ENCODE data around the gene HPS4. TPM values are rescaled to one million over a fixed set of nuclear protein-coding genes. Genes with fewer than 3 reads are reported as not detected.

The HPS4 gene
- total RNA-seq, 4 donors from 2014 or later = 46.5 to 152 (median 62.9) TPM

- Histone ChIP-seq H3K4me1 (peaks cover 39% of the 10 kb centered on the region), H3K9me3 (no peaks in the 10 kb centered on the region), H3K27me3 (no peaks in the 10 kb centered on the region), H3K4me3 (no peak overlapping the region), H3K36me3 (peaks cover 41% of the 10 kb centered on the region), H3K27ac (no peak overlapping the region)
- TF ChIP-seq POLR2A (IDR thresholded peaks at IDR 0.05) (no peak), CTCF (IDR thresholded peaks at IDR 0.05) (no peak), POLR2AphosphoS5 (IDR thresholded peaks at IDR 0.05) (no peak), EP300 (IDR thresholded peaks at IDR 0.05) (no peak)
- DNase-seq (ENCODE audit: low spot score in 2 of 2) = no peak
- WGBS = 39% methylated on average over 4 of the region's 4 CpGs
Observed at GRCh38 chr22:26477341-26477731, 6.2 kb downstream of the HPS4 start.

- no peaks in the 10 kb centered on the region for H3K9me3 ChIP-seq
- no peak for DNase-seq (ENCODE audit: low spot score in 2 of 2)
- H3K36me3 ChIP-seq = peaks cover 46% of the 10 kb centered on the region
- no peak overlapping the region for H3K4me3 ChIP-seq
- peaks cover 34% of the 10 kb centered on the region for H3K4me1 ChIP-seq
- H3K27ac ChIP-seq = no peak overlapping the region
- TF ChIP-seq POLR2AphosphoS5 (IDR thresholded peaks at IDR 0.05) = no peak
- no peak for TF ChIP-seq POLR2A (IDR thresholded peaks at IDR 0.05)
- 87% methylated on average over 4 of the region's 4 CpGs for WGBS
- H3K27me3 ChIP-seq = no peaks in the 10 kb centered on the region
Observed at GRCh38 chr22:26476705-26477340, 6.8 kb downstream of the HPS4 start.

- no peak overlapping the region for H3K27ac ChIP-seq
- no peak for TF ChIP-seq EP300 (IDR thresholded peaks at IDR 0.05)
- no peak for TF ChIP-seq CTCF (IDR thresholded peaks at IDR 0.05)
- no peak for TF ChIP-seq POLR2A (IDR thresholded peaks at IDR 0.05)
- no peak for TF ChIP-seq POLR2AphosphoS5 (IDR thresholded peaks at IDR 0.05)
- H3K4me1 ChIP-seq = peaks cover 12% of the 10 kb centered on the region
- H3K4me3 ChIP-seq = no peak overlapping the region
- no peaks in the 10 kb centered on the region for H3K27me3 ChIP-seq
- H3K9me3 ChIP-seq = no peaks in the 10 kb centered on the region
- DNase-seq (ENCODE audit: low spot score in 2 of 2) = no peak
- peaks cover 68% of the 10 kb centered on the region for H3K36me3 ChIP-seq
Observed at GRCh38 chr22:26474682-26475081, 8.9 kb downstream of the HPS4 start.

- H3K4me3 ChIP-seq = no peak overlapping the region
- H3K4me1 ChIP-seq = no peaks in the 10 kb centered on the region
- H3K27ac ChIP-seq = no peak overlapping the region
- H3K27me3 ChIP-seq = no peaks in the 10 kb centered on the region
- H3K9me3 ChIP-seq = no peaks in the 10 kb centered on the region
- WGBS = 66% methylated on average over 5 of the region's 5 CpGs
- peaks cover 84% of the 10 kb centered on the region for H3K36me3 ChIP-seq
- TF ChIP-seq CTCF (IDR thresholded peaks at IDR 0.05) = no peak
- no peak for TF ChIP-seq POLR2AphosphoS5 (IDR thresholded peaks at IDR 0.05)
- no peak for TF ChIP-seq EP300 (IDR thresholded peaks at IDR 0.05)
- no peak for TF ChIP-seq POLR2A (IDR thresholded peaks at IDR 0.05)
- no peak for DNase-seq (ENCODE audit: low spot score in 2 of 2)
Observed at GRCh38 chr22:26471522-26471921, 12.1 kb downstream of the HPS4 start.

GRCh38 chr22:26470807-26471206 is 12.8 kb downstream of the HPS4 start:
- no peak overlapping the region for H3K4me3 ChIP-seq
- TF ChIP-seq POLR2A (IDR thresholded peaks at IDR 0.05) = no peak
- TF ChIP-seq POLR2AphosphoS5 (IDR thresholded peaks at IDR 0.05) = no peak
- no peak for TF ChIP-seq EP300 (IDR thresholded peaks at IDR 0.05)
- TF ChIP-seq CTCF (IDR thresholded peaks at IDR 0.05) = no peak
- no peaks in the 10 kb centered on the region for H3K9me3 ChIP-seq
- 95% methylated on average over 2 of the region's 2 CpGs for WGBS
- no peaks in the 10 kb centered on the region for H3K27me3 ChIP-seq
- peaks cover 84% of the 10 kb centered on the region for H3K36me3 ChIP-seq
- DNase-seq (ENCODE audit: low spot score in 2 of 2) = no peak
- no peak overlapping the region for H3K27ac ChIP-seq
- H3K4me1 ChIP-seq = no peaks in the 10 kb centered on the region

GRCh38 chr22:26466196-26466595 is 17.4 kb downstream of the HPS4 start:
- no peak for DNase-seq (ENCODE audit: low spot score in 2 of 2)
- H3K4me3 ChIP-seq = no peak overlapping the region
- no peak overlapping the region for H3K27ac ChIP-seq
- 78% methylated on average over 5 of the region's 5 CpGs for WGBS
- H3K36me3 ChIP-seq = peaks cover 90% of the 10 kb centered on the region
- no peaks in the 10 kb centered on the region for H3K27me3 ChIP-seq
- TF ChIP-seq CTCF (IDR thresholded peaks at IDR 0.05) (no peak), EP300 (IDR thresholded peaks at IDR 0.05) (no peak), POLR2AphosphoS5 (IDR thresholded peaks at IDR 0.05) (no peak), POLR2A (IDR thresholded peaks at IDR 0.05) (no peak)
- no peaks in the 10 kb centered on the region for H3K9me3 ChIP-seq
- H3K4me1 ChIP-seq = peaks cover 31% of the 10 kb centered on the region
